ENCODE data around the gene THADA.

Gene THADA

DNA sequence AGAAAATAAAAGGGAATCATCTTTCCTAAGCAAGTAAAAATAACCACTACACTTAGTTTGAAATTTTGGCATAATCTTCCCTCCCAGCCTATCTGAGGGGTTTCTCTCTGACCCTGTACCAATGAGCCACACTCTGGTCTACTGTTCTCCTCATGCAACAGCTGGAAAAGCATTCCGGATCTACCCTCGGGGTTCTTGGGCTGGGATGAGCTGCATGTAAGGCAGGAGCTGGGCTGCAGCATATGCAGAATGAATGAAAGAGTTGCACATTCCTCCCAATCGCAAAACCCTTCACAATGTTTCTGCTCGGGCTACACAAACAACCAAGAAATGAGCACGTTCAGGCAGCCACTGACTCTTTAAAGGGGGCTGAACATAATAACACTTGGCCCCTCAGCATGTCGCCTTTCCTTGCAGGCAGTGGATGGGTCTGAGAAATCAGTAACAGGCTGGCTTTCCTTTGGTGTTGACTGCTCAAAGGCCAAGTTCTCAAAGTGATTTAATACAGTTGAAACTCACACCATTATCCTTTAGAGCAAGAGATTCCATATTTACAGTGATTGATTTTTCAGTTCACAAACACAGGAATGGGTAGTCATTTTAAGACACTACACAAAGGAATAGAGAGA lies 189.1 kb downstream of the THADA start:
- H3K9me3 ChIP-seq (ENCODE audit: control extremely low read depth in 1 of 5, control insufficient read depth in 4 of 5, insufficient read depth in 2 of 5, low read depth in 1 of 5, low read length in 4 of 5): no peaks in the 10 kb centered on the region
- 92% methylated on average over 5 of the region's 6 CpGs for WGBS (ENCODE audit: insufficient coverage)
- H3K4me1 ChIP-seq (ENCODE audit: control extremely low read depth in 1 of 4, control insufficient read depth in 4 of 4, insufficient read depth in 4 of 4, low read length in 3 of 4): peaks cover 0 to 12% (median 2%) of the 10 kb centered on the region in 4 experiments
- H3K27ac ChIP-seq (ENCODE audit: insufficient read depth in 1 of 2, low read depth in 1 of 2, low read length in 2 of 2, poor library complexity in 1 of 2, severe bottlenecking in 2 of 2): no peak overlapping the region
- DNase-seq: no peak
- CTCF ChIA-PET: no interaction called here
- no peak overlapping the region for H3K4me3 ChIP-seq (ENCODE audit: control insufficient read depth in 1 of 7, extremely low read depth in 1 of 7, insufficient read depth in 4 of 7, low read depth in 2 of 7, low read length in 6 of 7)
- peaks cover 0 to 2% (median 0%) of the 10 kb centered on the region in 4 experiments for H3K36me3 ChIP-seq (ENCODE audit: control insufficient read depth in 4 of 4, insufficient read depth in 4 of 4, low read length in 3 of 4)
- H3K27me3 ChIP-seq (replicated peaks in 2 of 5; ENCODE audit: control insufficient read depth in 4 of 5, insufficient read depth in 5 of 5, low read length in 4 of 5): no peaks in the 10 kb centered on the region
- POLR2A ChIA-PET: no interaction called here

DNA sequence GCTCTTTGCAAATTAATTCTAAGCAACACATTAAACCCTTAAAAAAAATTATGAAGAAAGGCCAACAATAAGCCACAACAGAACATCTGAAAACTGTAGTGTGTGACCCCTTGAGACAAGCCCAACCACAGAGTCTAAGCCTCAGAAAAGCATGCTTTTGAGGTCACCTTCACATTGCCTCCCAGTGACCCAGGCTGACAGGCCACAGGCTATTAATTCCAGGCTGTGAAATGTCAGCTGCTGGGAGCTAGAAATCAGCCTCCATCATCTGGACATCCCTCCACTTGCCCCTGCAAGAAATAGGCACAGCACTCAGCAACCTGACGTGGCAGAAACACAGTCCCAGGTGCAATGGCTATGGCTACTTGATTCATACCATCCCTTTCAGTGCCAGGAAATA lies 190.0 kb downstream of the THADA start:
- Histone ChIP-seq H3K27ac (ENCODE audit: insufficient read depth in 1 of 2, low read depth in 1 of 2, low read length in 2 of 2, poor library complexity in 1 of 2, severe bottlenecking in 2 of 2) (no peak overlapping the region), H3K9me3 (ENCODE audit: control extremely low read depth in 1 of 5, control insufficient read depth in 4 of 5, insufficient read depth in 2 of 5, low read depth in 1 of 5, low read length in 4 of 5) (no peaks in the 10 kb centered on the region), H3K36me3 (ENCODE audit: control insufficient read depth in 4 of 4, insufficient read depth in 4 of 4, low read length in 3 of 4) (peaks cover 0 to 2% (median 0%) of the 10 kb centered on the region in 4 experiments), H3K4me3 (ENCODE audit: control insufficient read depth in 1 of 7, extremely low read depth in 1 of 7, insufficient read depth in 4 of 7, low read depth in 2 of 7, low read length in 6 of 7) (no peak overlapping the region), H3K27me3 (replicated peaks in 2 of 5; ENCODE audit: control insufficient read depth in 4 of 5, insufficient read depth in 5 of 5, low read length in 4 of 5) (no peaks in the 10 kb centered on the region), H3K4me1 (ENCODE audit: control extremely low read depth in 1 of 4, control insufficient read depth in 4 of 4, insufficient read depth in 4 of 4, low read length in 3 of 4) (peaks cover 0 to 12% (median 2%) of the 10 kb centered on the region in 4 experiments)
- ChIA-PET CTCF (interaction anchor here (1.5 kb wide), 2 partner anchors 17 to 78 kb away, joined by 3 to 4 read pairs; no protein-coding TSS in a partner anchor), POLR2A (no interaction called here)
- WGBS (ENCODE audit: insufficient coverage): no CpG with 5 or more reads among the region's 1 CpG
- no peak for DNase-seq

DNA sequence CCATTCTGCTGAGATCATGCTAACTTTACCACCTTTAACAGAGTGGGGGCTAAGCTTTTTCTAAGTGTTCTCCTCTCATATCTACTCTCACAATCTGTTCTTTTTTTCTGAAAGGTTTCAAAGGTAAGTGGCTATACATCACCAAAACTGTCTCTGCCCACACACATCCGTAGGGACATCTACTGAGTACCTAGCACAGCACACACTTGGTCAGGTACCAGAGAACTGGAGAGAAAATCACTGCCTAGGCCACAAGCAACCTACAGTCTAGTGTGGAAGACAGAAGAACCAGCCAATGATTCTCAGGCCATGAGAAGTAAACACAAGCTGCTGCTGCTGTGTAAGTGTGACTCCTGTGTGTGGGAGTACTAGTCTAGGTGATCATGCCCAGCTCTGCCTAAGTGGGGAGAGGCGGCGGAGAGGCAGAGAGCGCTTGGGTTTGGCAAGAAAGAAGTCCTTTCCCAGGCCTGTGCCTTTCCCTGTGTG lies 193.3 kb downstream of the THADA start:
- ChIA-PET CTCF (interaction anchor here (1.0 to 1.2 kb wide), 2 partner anchors 13 to 16 kb away, joined by 3 to 4 read pairs; no protein-coding TSS in a partner anchor), POLR2A (no interaction called here)
- Histone ChIP-seq H3K9me3 (ENCODE audit: control extremely low read depth in 1 of 5, control insufficient read depth in 4 of 5, insufficient read depth in 2 of 5, low read depth in 1 of 5, low read length in 4 of 5) (no peaks in the 10 kb centered on the region), H3K27ac (ENCODE audit: insufficient read depth in 1 of 2, low read depth in 1 of 2, low read length in 2 of 2, poor library complexity in 1 of 2, severe bottlenecking in 2 of 2) (no peak overlapping the region), H3K4me3 (ENCODE audit: control insufficient read depth in 1 of 7, extremely low read depth in 1 of 7, insufficient read depth in 4 of 7, low read depth in 2 of 7, low read length in 6 of 7) (no peak overlapping the region), H3K36me3 (ENCODE audit: control insufficient read depth in 4 of 4, insufficient read depth in 4 of 4, low read length in 3 of 4) (peaks cover 0 to 6% (median 4%) of the 10 kb centered on the region in 4 experiments), H3K4me1 (ENCODE audit: control extremely low read depth in 1 of 4, control insufficient read depth in 4 of 4, insufficient read depth in 4 of 4, low read length in 3 of 4) (peaks cover 0 to 6% (median 0%) of the 10 kb centered on the region in 4 experiments), H3K27me3 (replicated peaks in 2 of 5; ENCODE audit: control insufficient read depth in 4 of 5, insufficient read depth in 5 of 5, low read length in 4 of 5) (no peaks in the 10 kb centered on the region)
- DNase-seq: no peak
- WGBS (ENCODE audit: insufficient coverage): 95% methylated on average over 3 of the region's 4 CpGs

DNA sequence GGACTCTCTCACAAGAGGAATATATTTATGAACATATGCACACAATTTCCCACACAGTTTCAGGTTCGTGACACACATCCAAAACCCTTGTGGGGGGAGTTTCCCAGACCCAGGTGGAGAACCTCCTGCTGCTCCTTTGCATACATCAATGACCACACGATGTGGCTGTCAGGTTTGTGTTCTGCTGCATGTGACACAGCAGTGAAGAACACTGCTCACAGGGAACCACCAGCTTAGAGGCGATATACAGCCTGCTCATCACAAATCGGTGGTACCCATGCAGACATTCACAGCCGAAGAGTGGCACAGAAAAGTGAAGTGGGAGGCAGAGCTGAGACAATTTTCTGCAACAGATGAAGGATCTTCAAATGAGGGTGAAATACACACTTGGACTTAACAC lies 193.8 kb downstream of the THADA start:
- ChIA-PET CTCF (interaction anchor here (1.0 to 1.2 kb wide), 3 partner anchors 13 to 173 kb away, joined by 3 to 5 read pairs (median 4); no protein-coding TSS in a partner anchor), POLR2A (no interaction called here)
- H3K4me3 ChIP-seq (ENCODE audit: control insufficient read depth in 1 of 7, extremely low read depth in 1 of 7, insufficient read depth in 4 of 7, low read depth in 2 of 7, low read length in 6 of 7): no peak overlapping the region
- no peaks in the 10 kb centered on the region for H3K9me3 ChIP-seq (ENCODE audit: control extremely low read depth in 1 of 5, control insufficient read depth in 4 of 5, insufficient read depth in 2 of 5, low read depth in 1 of 5, low read length in 4 of 5)
- H3K4me1 ChIP-seq (ENCODE audit: control extremely low read depth in 1 of 4, control insufficient read depth in 4 of 4, insufficient read depth in 4 of 4, low read length in 3 of 4): peaks cover 0 to 6% (median 0%) of the 10 kb centered on the region in 4 experiments
- peaks cover 0 to 11% (median 5%) of the 10 kb centered on the region in 4 experiments for H3K36me3 ChIP-seq (ENCODE audit: control insufficient read depth in 4 of 4, insufficient read depth in 4 of 4, low read length in 3 of 4)
- H3K27me3 ChIP-seq (replicated peaks in 2 of 5; ENCODE audit: control insufficient read depth in 4 of 5, insufficient read depth in 5 of 5, low read length in 4 of 5): no peaks in the 10 kb centered on the region
- DNase-seq: no peak
- H3K27ac ChIP-seq (ENCODE audit: insufficient read depth in 1 of 2, low read depth in 1 of 2, low read length in 2 of 2, poor library complexity in 1 of 2, severe bottlenecking in 2 of 2): no peak overlapping the region
- 93% methylated on average over 4 of the region's 5 CpGs for WGBS (ENCODE audit: insufficient coverage)

DNA sequence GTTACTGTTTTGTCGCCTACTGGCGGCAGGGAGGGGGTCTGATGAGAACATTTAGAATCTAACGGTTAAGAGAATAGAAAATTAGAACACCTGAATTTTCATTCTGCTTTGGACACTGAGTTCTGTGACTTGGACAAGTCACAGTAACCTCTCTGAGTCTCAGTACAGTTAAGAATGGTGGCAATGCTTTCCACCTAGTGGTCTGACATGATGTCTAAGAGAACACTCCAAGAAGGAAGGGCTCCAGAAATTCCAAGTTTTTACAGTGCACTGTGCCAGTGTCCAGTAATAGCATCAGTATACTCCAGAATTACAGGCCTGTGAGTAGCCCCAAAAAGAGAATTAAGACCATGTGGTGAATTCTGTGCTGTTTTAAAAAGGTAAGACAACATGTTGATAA lies 195.3 kb downstream of the THADA start:
- no peaks in the 10 kb centered on the region for H3K27me3 ChIP-seq (replicated peaks in 2 of 5; ENCODE audit: control insufficient read depth in 4 of 5, insufficient read depth in 5 of 5, low read length in 4 of 5)
- POLR2A ChIA-PET: no interaction called here
- no peaks in the 10 kb centered on the region for H3K9me3 ChIP-seq (ENCODE audit: control extremely low read depth in 1 of 5, control insufficient read depth in 4 of 5, insufficient read depth in 2 of 5, low read depth in 1 of 5, low read length in 4 of 5)
- H3K27ac ChIP-seq (ENCODE audit: insufficient read depth in 1 of 2, low read depth in 1 of 2, low read length in 2 of 2, poor library complexity in 1 of 2, severe bottlenecking in 2 of 2): no peak overlapping the region
- no peaks in the 10 kb centered on the region for H3K4me1 ChIP-seq (ENCODE audit: control extremely low read depth in 1 of 4, control insufficient read depth in 4 of 4, insufficient read depth in 4 of 4, low read length in 3 of 4)
- no peak overlapping the region for H3K4me3 ChIP-seq (ENCODE audit: control insufficient read depth in 1 of 7, extremely low read depth in 1 of 7, insufficient read depth in 4 of 7, low read depth in 2 of 7, low read length in 6 of 7)
- DNase-seq: no peak
- 94% methylated on average over 3 of the region's 3 CpGs for WGBS (ENCODE audit: insufficient coverage)
- CTCF ChIA-PET: no interaction called here
- H3K36me3 ChIP-seq (ENCODE audit: control insufficient read depth in 4 of 4, insufficient read depth in 4 of 4, low read length in 3 of 4): peaks cover 3 to 24% (median 10%) of the 10 kb centered on the region in 4 experiments

DNA sequence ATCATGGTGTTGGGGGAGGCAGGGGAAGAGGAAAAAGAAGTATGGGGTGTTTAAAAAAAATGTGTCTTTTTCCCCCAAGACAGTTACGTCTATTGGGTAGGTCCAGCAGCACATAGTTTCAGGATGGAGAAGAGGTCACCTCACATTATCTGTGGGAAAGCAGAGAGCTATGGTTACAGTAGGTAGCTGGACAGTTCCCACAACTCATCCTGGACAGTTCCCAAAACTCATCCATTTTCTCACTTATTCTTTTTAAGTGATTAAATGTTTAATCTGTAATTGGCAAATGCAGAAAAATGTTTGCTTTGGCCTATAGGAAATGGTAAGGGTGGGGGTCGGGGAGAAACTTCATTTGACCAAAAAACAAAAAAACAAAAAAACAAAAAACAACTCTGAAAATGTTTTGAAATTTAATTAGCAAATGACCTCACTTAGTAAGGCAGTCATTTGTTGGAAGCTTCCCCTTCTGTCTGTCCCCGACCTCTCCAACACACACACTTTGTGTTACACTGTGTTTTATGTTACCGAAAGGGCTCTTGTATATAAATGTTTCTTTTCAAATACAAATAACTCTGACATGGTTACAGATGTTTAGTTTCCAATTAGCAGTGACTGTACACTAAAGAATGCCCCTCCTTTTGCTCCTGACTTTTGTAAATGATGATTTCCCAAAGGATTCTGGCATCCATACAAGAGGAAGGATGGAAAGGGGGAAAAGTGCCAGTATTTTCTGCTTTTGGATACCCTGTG lies 196.1 kb downstream of the THADA start:
- Histone ChIP-seq H3K36me3 (ENCODE audit: control insufficient read depth in 4 of 4, insufficient read depth in 4 of 4, low read length in 3 of 4) (peaks cover 6 to 29% (median 16%) of the 10 kb centered on the region in 4 experiments), H3K4me1 (ENCODE audit: control extremely low read depth in 1 of 4, control insufficient read depth in 4 of 4, insufficient read depth in 4 of 4, low read length in 3 of 4) (no peaks in the 10 kb centered on the region), H3K27me3 (replicated peaks in 2 of 5; ENCODE audit: control insufficient read depth in 4 of 5, insufficient read depth in 5 of 5, low read length in 4 of 5) (no peaks in the 10 kb centered on the region), H3K4me3 (ENCODE audit: control insufficient read depth in 1 of 7, extremely low read depth in 1 of 7, insufficient read depth in 4 of 7, low read depth in 2 of 7, low read length in 6 of 7) (no peak overlapping the region), H3K27ac (ENCODE audit: insufficient read depth in 1 of 2, low read depth in 1 of 2, low read length in 2 of 2, poor library complexity in 1 of 2, severe bottlenecking in 2 of 2) (no peak overlapping the region), H3K9me3 (ENCODE audit: control extremely low read depth in 1 of 5, control insufficient read depth in 4 of 5, insufficient read depth in 2 of 5, low read depth in 1 of 5, low read length in 4 of 5) (no peaks in the 10 kb centered on the region)
- DNase-seq: no peak
- WGBS (ENCODE audit: insufficient coverage): 100% methylated on average over 1 of the region's 4 CpGs
- ChIA-PET CTCF (no interaction called here), POLR2A (no interaction called here)

DNA sequence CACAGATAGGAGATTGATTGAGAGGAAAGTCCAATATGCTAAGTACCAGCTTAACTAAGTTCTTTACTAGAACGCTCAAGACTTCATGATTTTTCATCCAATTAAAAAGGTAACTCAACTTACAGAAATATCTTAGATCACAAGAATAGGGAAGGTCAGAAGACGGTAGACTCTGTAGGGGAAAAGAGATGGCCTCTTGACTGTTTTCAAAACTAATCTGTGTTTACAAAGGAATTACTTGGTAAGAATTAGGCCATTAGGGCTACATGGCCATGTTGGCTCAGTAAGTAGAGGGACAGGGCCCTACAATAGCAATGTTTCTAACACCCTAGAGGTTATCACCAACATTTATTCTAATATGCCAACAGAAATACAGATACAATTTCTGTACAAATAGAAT lies 196.7 kb downstream of the THADA start:
- no peak for DNase-seq
- Histone ChIP-seq H3K27me3 (replicated peaks in 2 of 5; ENCODE audit: control insufficient read depth in 4 of 5, insufficient read depth in 5 of 5, low read length in 4 of 5) (no peaks in the 10 kb centered on the region), H3K36me3 (ENCODE audit: control insufficient read depth in 4 of 4, insufficient read depth in 4 of 4, low read length in 3 of 4) (peaks cover 6 to 33% (median 17%) of the 10 kb centered on the region in 4 experiments), H3K4me3 (ENCODE audit: control insufficient read depth in 1 of 7, extremely low read depth in 1 of 7, insufficient read depth in 4 of 7, low read depth in 2 of 7, low read length in 6 of 7) (no peak overlapping the region), H3K27ac (ENCODE audit: insufficient read depth in 1 of 2, low read depth in 1 of 2, low read length in 2 of 2, poor library complexity in 1 of 2, severe bottlenecking in 2 of 2) (no peak overlapping the region), H3K9me3 (ENCODE audit: control extremely low read depth in 1 of 5, control insufficient read depth in 4 of 5, insufficient read depth in 2 of 5, low read depth in 1 of 5, low read length in 4 of 5) (no peaks in the 10 kb centered on the region), H3K4me1 (ENCODE audit: control extremely low read depth in 1 of 4, control insufficient read depth in 4 of 4, insufficient read depth in 4 of 4, low read length in 3 of 4) (no peaks in the 10 kb centered on the region)
- WGBS (ENCODE audit: insufficient coverage): no CpG with 5 or more reads among the region's 2 CpGs
- ChIA-PET CTCF (no interaction called here), POLR2A (no interaction called here)

Measured in common myeloid progenitor, CD34-positive (primary cell).